Measurements from ENCODE around the gene PLEKHH1. TPM values are rescaled to one million over a fixed set of nuclear protein-coding genes. Genes with fewer than 3 reads are reported as not detected.

Gene PLEKHH1
- total RNA-seq, 1 experiment from 2014 or later = 35.3 TPM

- no peak for TF ChIP-seq CTCF (conservative IDR thresholded peaks at IDR 0.05)
- no peak for DNase-seq
- Histone ChIP-seq H3K4me1 (ENCODE audit: insufficient read depth, low read length) (no peaks in the 10 kb centered on the region; the same call in 1 of the 2 replicates), H3K23ac (ENCODE audit: insufficient read length, low read depth, low read length) (no peak overlapping the region), H3K56ac (ENCODE audit: insufficient read length, low read depth, low read length) (no peak overlapping the region), H3K9me3 (ENCODE audit: control insufficient read depth, low read depth, low read length) (no peaks in the 10 kb centered on the region), H2BK120ac (ENCODE audit: low read depth, low read length, poor library complexity, severe bottlenecking) (no peak overlapping the region), H4K5ac (ENCODE audit: insufficient read length, low read depth, low read length) (no peak overlapping the region), H3K14ac (ENCODE audit: insufficient read depth, low read length) (no peak overlapping the region), H3T11ph (ENCODE audit: low read length) (no peak overlapping the region), H4K91ac (ENCODE audit: insufficient read length, low read depth, low read length) (no peak overlapping the region), H2BK12ac (ENCODE audit: insufficient read length, low read depth, low read length) (no peak overlapping the region), H3K9ac (ENCODE audit: extremely low read depth, insufficient read length, low read length) (no peak overlapping the region), H2AFZ (ENCODE audit: low read length) (no peak overlapping the region), H4K8ac (replicated peaks; ENCODE audit: insufficient read length, low read depth, low read length) (no peak overlapping the region), H2AK5ac (ENCODE audit: insufficient read length, low read length) (no peak overlapping the region), H2BK15ac (ENCODE audit: low read depth, low read length) (no peak overlapping the region), H3K4me2 (ENCODE audit: insufficient read depth, insufficient read length, low read length) (no peak overlapping the region), H3K18ac (ENCODE audit: insufficient read length, low read depth, low read length) (no peak overlapping the region), H2BK5ac (ENCODE audit: insufficient read length, low read length) (no peak overlapping the region), H4K20me1 (ENCODE audit: control insufficient read depth, insufficient read depth, insufficient read length) (no peaks in the 10 kb centered on the region), H3K79me1 (ENCODE audit: insufficient read depth, low read depth, low read length, poor library complexity, severe bottlenecking) (no peaks in the 10 kb centered on the region), H3K27ac (ENCODE audit: insufficient read length, low read depth, low read length) (no peak overlapping the region), H3K23me2 (ENCODE audit: insufficient read length, low read depth, low read length, poor library complexity, severe bottlenecking) (no peaks in the 10 kb centered on the region), H2BK20ac (ENCODE audit: low read depth, low read length, poor library complexity, severe bottlenecking) (no peak overlapping the region), H3K4ac (ENCODE audit: low read depth, low read length) (no peak overlapping the region), H3K79me2 (ENCODE audit: insufficient read depth, low read length) (no peaks in the 10 kb centered on the region), H3K27me3 (ENCODE audit: insufficient read depth, low read length) (peaks cover 41% of the 10 kb centered on the region)
- no peaks in the 10 kb centered on the region for H3K36me3 Mint-ChIP-seq (ENCODE audit: insufficient read depth in 1 of 3, low read depth in 3 of 3)
- no peak overlapping the region for H3K4me3 Mint-ChIP-seq
- no peak overlapping the region for H3K27ac Mint-ChIP-seq
- no CpG with 5 or more reads among the region's 1 CpG for WGBS (ENCODE audit: extremely low coverage, insufficient read length, low lambda C conversion rate)
- H3K9me3 Mint-ChIP-seq = no peaks in the 10 kb centered on the region; a peak in 1 of 5 replicates
- H3K4me1 Mint-ChIP-seq = peaks cover 15 to 27% of the 10 kb centered on the region in 2 experiments
- H3K27me3 Mint-ChIP-seq (ENCODE audit: low read depth) = peaks cover 98% of the 10 kb centered on the region
Observed at GRCh38 chr14:67610491-67610890, 77.4 kb downstream of the PLEKHH1 start.

All from H9 (cell line).